OCI-M1 (cell line): Measurements from ENCODE around the gene LETM1.

Experiments used
- DNase-seq: peaks from one replicate; lab custom pipeline; 2025; lab: John Stamatoyannopoulos, UW

Gene LETM1

GRCh38 chr4:1763070-1763549 lies 92.8 kb downstream of the LETM1 start:
- DNase-seq = no peak

- no peak for DNase-seq
Observed at GRCh38 chr4:1762264-1763010, 93.5 kb downstream of the LETM1 start.
